HG03097 (cell line): Measurements from ENCODE around the gene CDH3.

Experiments used
- ATAC-seq: cut with Tn5 transposase; IDR thresholded peaks from one replicate; pipeline ENCODE4 v1.9.1; 2021; ENCODE audit not compliant: unreplicated experiment, low FRiP score

CDH3 gene

GRCh38 chr16:68734782-68735181, 89.7 kb downstream of the CDH3 start:
- no peak for ATAC-seq

- ATAC-seq: no peak
These were observed 91.5 kb downstream of the CDH3 start for GRCh38 chr16:68736561-68736960.

GRCh38 chr16:68737046-68737729, 92.1 kb downstream of the CDH3 start, which contains the start of gene CDH1:
TSS of gene CDH1 (plus strand) at chr16:68737292. CDS start at chr16:68737416, 124 bp downstream.
- no peak for ATAC-seq

GRCh38 chr16:68737730-68738629, 92.9 kb downstream of the CDH3 start:
- ATAC-seq: no peak

GRCh38 chr16:68739964-68740627, 95.0 kb downstream of the CDH3 start:
- no peak for ATAC-seq

- ATAC-seq: no peak
These were observed 95.7 kb downstream of the CDH3 start for GRCh38 chr16:68740628-68741346.

GRCh38 chr16:68743664-68744063, 98.6 kb downstream of the CDH3 start:
- ATAC-seq: no peak

- no peak for ATAC-seq
These were observed 99.7 kb downstream of the CDH3 start for GRCh38 chr16:68744744-68745280.

GRCh38 chr16:68746951-68747350, 101.8 kb downstream of the CDH3 start:
- ATAC-seq: no peak

GRCh38 chr16:68749432-68749831, 104.3 kb downstream of the CDH3 start:
- no peak for ATAC-seq
